Endothelial cell of umbilical vein (primary cell): ENCODE results near the gene TULP4. TPM values are rescaled to one million over a fixed set of nuclear protein-coding genes. Genes with fewer than 3 reads are reported as not detected.
A peak's percentile ranks its signal among the peaks of the same experiment; 100 is the strongest.
"Not testable (repeated sequence)": the region's sequence is repeated elsewhere in the genome, so short reads cannot be mapped to it uniquely, and the experiment has no call there.

Source experiments
- BruUV-seq: library from RNA; stranded (reverse); fragments of 400-500 nt; replicated peaks from 2 replicates; lab custom pipeline; 2021; lab: Mats Ljungman, UMichigan
- CTCF ChIA-PET: fragments of 300-600, 350-600 bp; sonication (Branson Sonifier 250); formaldehyde crosslinking; loops from one replicate; lab custom pipeline; 2021; ENCODE audit warnings: antibody characterized with exemption, inconsistent platforms; lab: Charles Lee
- POLR2A ChIA-PET: fragments of 300-600, 350-600 bp; sonication (Branson Sonifier 250); formaldehyde crosslinking; loops from one replicate; lab custom pipeline; 2021; ENCODE audit warnings: antibody characterized with exemption, inconsistent platforms; lab: Charles Lee
- DNase-seq: peaks from one replicate; pipeline ENCODE4 v3.0.0-alpha.2; 2011; ENCODE audit warnings: low read depth, low spot score
- FAIRE-seq: peaks from 2 replicates; lab custom pipeline; 2011; peaks lifted over from hg19 to GRCh38; lab: Jason Lieb, UNC
- H2AFZ ChIP-seq: 2 replicates; pipeline ENCODE4 v1.6.0; 2012; ENCODE audit warnings: low read depth, low read length, control low read depth, inconsistent platforms
- H3K27ac ChIP-seq: 2 replicates; pipeline ENCODE4 v1.5.1; 2011; ENCODE audit warnings: low read depth, mild to moderate bottlenecking, control low read depth, low read length, moderate library complexity; ENCODE audit not compliant: insufficient read depth
- H3K27me3 ChIP-seq, 2 experiments: 2 replicates each; pipeline versions ENCODE4 v1.6.0 to v1.6.1; 2011; ENCODE audit warnings: low read length in 2 of 2, mixed read lengths in 1 of 2; ENCODE audit not compliant: control insufficient read depth in 2 of 2, insufficient read depth in 2 of 2
- H3K36me3 ChIP-seq, 2 experiments: 2 replicates in 1 of 2; 3 replicates in 1 of 2; pipeline ENCODE4 v1.5.1; 2011; ENCODE audit warnings: low read length in 2 of 2, mild to moderate bottlenecking in 1 of 2, moderate library complexity in 1 of 2; ENCODE audit not compliant: control insufficient read depth in 2 of 2, insufficient read depth in 2 of 2; ENCODE audit errors: extremely low read depth in 1 of 2
- H3K4me1 ChIP-seq: 3 replicates; pipeline ENCODE4 v1.5.1; 2011; ENCODE audit warnings: mild to moderate bottlenecking, low read length; ENCODE audit not compliant: control insufficient read depth, insufficient read depth; ENCODE audit errors: extremely low read depth
- H3K4me2 ChIP-seq: 2 replicates; pipeline ENCODE4 v1.6.1; 2011; ENCODE audit warnings: low read length, control low read depth, mixed read lengths; ENCODE audit not compliant: insufficient read depth
- H3K4me3 ChIP-seq, 3 experiments: fragments of 200-600 bp in 1 of 3; sonication (generic), shearing (Covaris generic) in 1 of 3; replicated peaks in 1 of 3; 2 replicates each; pipeline ENCODE4 v1.5.1; 2011 to 2016; ENCODE audit warnings: control low read depth in 3 of 3, low read length in 3 of 3, mild to moderate bottlenecking in 2 of 3, inconsistent platforms in 1 of 3, low read depth in 1 of 3, moderate library complexity in 1 of 3; ENCODE audit not compliant: insufficient read depth in 1 of 3
- H3K79me2 ChIP-seq: 2 replicates; pipeline ENCODE4 v1.6.0; 2012; ENCODE audit warnings: low read length, inconsistent platforms; ENCODE audit not compliant: control insufficient read depth, insufficient read depth
- H3K9ac ChIP-seq: replicated peaks from 2 replicates; pipeline ENCODE3; 2011; ENCODE audit warnings: low read length, control low read depth; ENCODE audit not compliant: insufficient read depth; ENCODE audit errors: extremely low read depth
- H3K9me1 ChIP-seq: replicated peaks from 3 replicates; pipeline ENCODE4 v1.6.0; 2011; ENCODE audit warnings: mild to moderate bottlenecking, low read length; ENCODE audit not compliant: control insufficient read depth, insufficient read depth; ENCODE audit errors: extremely low read depth
- H3K9me3 ChIP-seq: replicated peaks from 2 replicates; pipeline ENCODE4 v1.5.1; 2012; ENCODE audit warnings: low read length, inconsistent platforms; ENCODE audit not compliant: control insufficient read depth, insufficient read depth
- H4K20me1 ChIP-seq: replicated peaks from 2 replicates; pipeline ENCODE3; 2011; ENCODE audit warnings: mild to moderate bottlenecking, low read length; ENCODE audit not compliant: control insufficient read depth, insufficient read depth; ENCODE audit errors: extremely low read depth
- GATA2 ChIP-seq: IDR thresholded peaks from 2 replicates; pipeline ENCODE4 v1.7.0; 2011; ENCODE audit warnings: low read depth, mild to moderate bottlenecking, moderate library complexity, mixed read lengths, low read length; ENCODE audit not compliant: insufficient read length, insufficient read depth
- MYC ChIP-seq: IDR thresholded peaks from one replicate; pipeline ENCODE4 v1.6.1; 2011; ENCODE audit warnings: mild to moderate bottlenecking, low read depth, low read length
- dilution Hi-C: fragments of 300-500 bp; cut with MboI; formaldehyde crosslinking; loops from one replicate; pipeline ENCODE4 v1.15.0; 2019; ENCODE audit warnings: low sequenced_read_pairs; ENCODE audit not compliant: extremely low pct_ligation_motif_present
- intact Hi-C: fragments of 100-400 bp; cut with micrococcal nuclease; formaldehyde crosslinking; loops from one replicate; pipeline ENCODE4 v1.10.0; 2022
- polyA plus RNA-seq, 4 experiments: library from polyadenylated mRNA; depleted of rRNA in 3 of 4; stranded (reverse) in 3 of 4; unstranded in 1 of 4; fragments of >200 nt; gene quantifications; 2 replicates each; pipeline versions ENCODE4 v1.2.1 to v1.2.3, GENCODE V29; 2011 to 2012; ENCODE audit warnings: missing spikeins in 1 of 4
- total RNA-seq: library from RNA; stranded (reverse); gene quantifications from 2 replicates; pipeline ENCODE4 v1.2.3, GENCODE V29; 2021
- TF ChIP-seq, protein P1 (sequence below), 2 donors: IDR thresholded peaks; 1 replicate in 1 of 2; 2 replicates in 1 of 2; pipeline ENCODE4 v1.5.1; 2011; ENCODE audit warnings: low read length in 2 of 2, mild to moderate bottlenecking in 2 of 2, moderate library complexity in 2 of 2, control low read depth in 1 of 2, inconsistent platforms in 1 of 2, low read depth in 1 of 2; ENCODE audit not compliant: insufficient read depth in 1 of 2; ENCODE audit errors: extremely low read depth in 1 of 2

Gene TULP4
- total and polyA plus RNA-seq, 2 donors (not counting 3 experiments of a cell fraction or from before 2014, with no cell fraction given) = 10.8 to 55.1 TPM

DNA sequence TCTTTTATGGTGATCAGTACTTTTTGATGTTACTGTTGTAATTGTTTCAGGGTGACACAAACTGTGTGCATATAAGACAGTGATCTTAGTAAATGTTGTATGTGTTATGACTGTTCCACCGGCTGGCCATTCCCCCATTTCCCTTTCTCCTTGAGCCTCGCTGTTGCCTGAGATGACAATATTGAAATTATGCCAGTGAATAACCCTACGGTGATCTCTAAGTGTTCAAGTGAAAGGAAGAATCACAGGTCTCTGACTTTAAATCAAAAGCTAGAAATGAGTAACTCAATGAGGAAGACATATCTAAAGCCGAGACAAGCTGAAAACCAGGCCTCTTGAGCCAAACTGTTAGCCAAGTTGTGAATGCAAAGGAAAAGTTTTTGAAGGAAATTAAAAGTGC is 32.3 kb downstream of the TULP4 start:
- intact Hi-C loops (no loop called here), dilution Hi-C loops (no loop called here)
- TF ChIP-seq MYC (no peak), GATA2 (no peak)
- TF ChIP-seq, protein P1, sequence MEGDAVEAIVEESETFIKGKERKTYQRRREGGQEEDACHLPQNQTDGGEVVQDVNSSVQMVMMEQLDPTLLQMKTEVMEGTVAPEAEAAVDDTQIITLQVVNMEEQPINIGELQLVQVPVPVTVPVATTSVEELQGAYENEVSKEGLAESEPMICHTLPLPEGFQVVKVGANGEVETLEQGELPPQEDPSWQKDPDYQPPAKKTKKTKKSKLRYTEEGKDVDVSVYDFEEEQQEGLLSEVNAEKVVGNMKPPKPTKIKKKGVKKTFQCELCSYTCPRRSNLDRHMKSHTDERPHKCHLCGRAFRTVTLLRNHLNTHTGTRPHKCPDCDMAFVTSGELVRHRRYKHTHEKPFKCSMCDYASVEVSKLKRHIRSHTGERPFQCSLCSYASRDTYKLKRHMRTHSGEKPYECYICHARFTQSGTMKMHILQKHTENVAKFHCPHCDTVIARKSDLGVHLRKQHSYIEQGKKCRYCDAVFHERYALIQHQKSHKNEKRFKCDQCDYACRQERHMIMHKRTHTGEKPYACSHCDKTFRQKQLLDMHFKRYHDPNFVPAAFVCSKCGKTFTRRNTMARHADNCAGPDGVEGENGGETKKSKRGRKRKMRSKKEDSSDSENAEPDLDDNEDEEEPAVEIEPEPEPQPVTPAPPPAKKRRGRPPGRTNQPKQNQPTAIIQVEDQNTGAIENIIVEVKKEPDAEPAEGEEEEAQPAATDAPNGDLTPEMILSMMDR (IDR thresholded peaks at IDR 0.05; ENCODE audit: extremely low read depth in 1 of 2, insufficient read depth in 1 of 2, low read depth in 1 of 2, low read length in 2 of 2) = no peak
- Histone ChIP-seq H3K4me3 (no peak overlapping the region), H3K9me1 (no peaks in the 10 kb centered on the region), H3K27me3 (no peaks in the 10 kb centered on the region), H3K9me3 (no peaks in the 10 kb centered on the region), H3K79me2 (no peaks in the 10 kb centered on the region), H4K20me1 (peaks cover 3% of the 10 kb centered on the region), H3K4me1 (no peaks in the 10 kb centered on the region), H3K36me3 (no peaks in the 10 kb centered on the region), H3K27ac (no peak overlapping the region), H3K4me2 (no peak overlapping the region), H3K9ac (no peak overlapping the region), H2AFZ (no peak overlapping the region)
- ChIA-PET CTCF (interaction anchor here (1.1 kb wide), 1 partner anchor 16 kb away, joined by 3 read pairs; no protein-coding TSS in a partner anchor), POLR2A (no interaction called here)
- FAIRE-seq (peak; percentile 63), DNase-seq (no peak)
- no TSS peak for BruUV-seq

DNA sequence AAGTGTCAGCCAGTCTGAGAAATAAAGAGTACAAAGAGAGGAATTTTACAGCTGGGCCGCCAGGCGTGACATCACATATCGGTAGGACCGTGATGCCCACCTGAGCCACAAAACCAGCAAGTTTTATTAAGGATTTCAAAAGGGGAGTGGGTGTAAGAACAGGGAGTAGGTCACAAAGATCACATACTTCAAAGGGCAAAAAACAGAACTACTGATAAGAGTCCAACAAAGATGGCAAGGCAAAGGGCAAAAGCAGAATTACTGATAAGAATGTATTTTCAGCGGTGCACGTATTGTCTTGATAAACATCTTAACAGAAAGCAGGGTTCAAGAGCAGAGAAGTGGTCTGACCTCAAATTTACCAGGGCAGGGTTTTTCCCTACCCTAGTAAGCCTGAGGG is 33.2 kb downstream of the TULP4 start:
- H3K4me1 ChIP-seq, H2AFZ ChIP-seq, H3K27ac ChIP-seq, dilution Hi-C loops, intact Hi-C loops, CTCF ChIA-PET, H3K79me2 ChIP-seq, DNase-seq, POLR2A ChIA-PET, H3K27me3 ChIP-seq, H3K9ac ChIP-seq, H3K9me1 ChIP-seq, H3K4me2 ChIP-seq, BruUV-seq, FAIRE-seq, H3K9me3 ChIP-seq, H3K36me3 ChIP-seq, H4K20me1 ChIP-seq, H3K4me3 ChIP-seq: not testable (repeated sequence)
